NOMO-1 treated with dmso at 0.1 percent for 144 hours (cell line): ENCODE data around the gene FCRL3.

Source experiments
- DNase-seq: peaks from one replicate; lab custom pipeline; 2025; ENCODE audit not compliant: unreplicated experiment; lab: John Stamatoyannopoulos, UW

FCRL3 gene

DNA sequence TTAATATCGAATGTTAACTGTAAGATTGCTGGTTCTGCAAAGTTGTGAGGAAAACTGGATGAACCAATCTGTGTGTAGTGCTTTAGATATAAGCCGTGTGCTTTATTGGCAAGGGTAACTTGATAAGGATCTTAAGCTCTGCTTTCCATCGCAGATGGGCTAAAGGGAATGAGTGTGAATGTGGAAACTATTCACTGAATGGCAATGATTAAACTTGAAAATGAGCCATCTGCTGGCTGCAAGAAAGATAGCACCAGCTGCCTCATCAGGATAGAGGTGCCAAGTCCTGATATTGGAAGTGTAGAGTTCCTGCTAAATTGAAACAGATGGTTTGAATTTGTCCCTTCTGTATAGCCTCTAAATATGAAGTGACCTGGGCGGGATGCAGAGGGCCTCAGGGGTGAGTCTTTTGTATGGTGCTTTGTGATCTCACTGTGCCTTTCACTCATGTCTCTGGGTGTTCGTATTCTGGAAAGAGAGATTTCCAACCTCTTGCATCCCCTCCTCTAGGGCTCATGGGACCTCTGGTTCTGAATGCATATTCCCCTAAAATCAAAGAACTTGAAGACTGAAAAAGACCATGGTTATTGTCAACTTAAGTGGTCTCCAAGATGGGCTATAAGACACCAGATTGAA lies 9.2 kb downstream of the FCRL3 start:
- DNase-seq: no peak

- DNase-seq: no peak
These were observed 17.7 kb downstream of the FCRL3 start for GRCh38 chr1:157682710-157683437.

DNA sequence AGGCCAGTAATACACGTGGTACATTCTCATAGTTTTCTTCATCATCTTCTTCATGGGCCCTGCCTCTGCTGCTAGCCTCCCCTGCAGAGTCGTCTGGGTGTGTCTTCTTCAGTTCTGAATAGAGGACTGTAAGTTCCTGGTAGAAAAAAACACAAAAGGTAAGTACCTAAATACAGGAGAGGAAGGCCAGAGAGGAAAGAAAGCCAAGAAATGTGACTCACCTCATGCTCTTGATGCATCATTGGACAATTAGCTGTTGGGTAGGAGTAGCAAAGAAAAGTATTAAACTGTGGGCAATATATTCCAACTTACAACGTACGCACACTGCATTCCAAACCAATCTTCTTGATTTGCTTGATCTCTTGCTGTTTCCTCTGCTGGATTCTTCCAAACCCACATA lies 21.8 kb downstream of the FCRL3 start:
- DNase-seq: no peak

DNA sequence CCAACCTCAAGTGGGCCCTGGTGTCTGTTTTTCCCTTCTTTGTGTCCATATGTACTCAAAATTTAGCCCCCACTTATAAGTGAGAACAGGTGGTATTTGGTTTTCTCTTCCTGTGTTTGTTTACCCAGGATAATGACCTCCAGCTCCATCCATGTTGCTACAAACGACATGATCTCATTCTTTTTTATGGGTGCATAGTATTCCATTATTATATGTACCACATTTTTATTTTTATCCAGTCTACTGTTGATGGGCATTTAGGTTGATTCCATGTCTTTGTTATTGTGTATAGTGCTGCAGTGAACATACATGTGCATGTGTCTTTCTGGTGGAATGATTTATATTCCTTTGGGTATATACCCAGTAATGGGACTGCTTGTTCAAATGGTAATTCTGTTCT lies 27.6 kb downstream of the FCRL3 start:
- DNase-seq: no peak

DNA sequence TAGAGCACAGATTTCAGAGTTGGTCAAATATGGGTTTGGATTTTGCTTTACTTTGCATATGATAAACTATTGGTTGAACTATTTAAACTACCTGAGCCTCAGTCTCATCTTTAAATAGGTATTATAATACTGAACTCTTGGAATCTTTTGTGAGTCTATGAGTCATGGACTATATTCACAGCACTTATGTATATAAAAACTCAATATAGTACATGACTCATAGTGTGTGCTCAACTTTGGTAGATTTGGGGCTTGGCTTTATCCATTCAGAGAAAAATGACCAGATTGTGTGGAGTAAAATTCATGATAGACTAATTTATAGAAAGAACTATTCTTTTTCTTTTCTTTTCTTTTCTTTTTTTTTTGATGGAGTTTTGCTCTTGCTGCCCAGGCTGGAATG lies 28.7 kb downstream of the FCRL3 start:
- no peak for DNase-seq

- DNase-seq: no peak
These were observed 40.9 kb downstream of the FCRL3 start for GRCh38 chr1:157659576-157660247.

DNA sequence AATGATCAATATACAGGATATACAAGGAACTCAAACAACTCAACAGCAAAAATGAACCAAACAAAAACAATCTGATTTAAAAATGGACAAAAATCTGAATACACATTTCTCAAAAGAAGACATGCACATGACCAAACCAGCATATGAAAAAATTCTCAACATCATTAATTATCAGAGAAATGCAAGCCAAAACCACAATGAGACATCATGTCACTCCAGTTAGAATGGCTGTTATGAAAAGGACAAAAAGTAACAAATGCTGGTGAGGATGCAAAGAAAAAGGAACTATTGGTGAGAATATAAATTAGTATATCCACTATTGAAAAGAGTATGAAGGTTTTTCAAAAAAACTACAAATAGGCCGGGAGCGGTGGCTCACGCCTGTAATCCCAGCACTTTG lies 42.0 kb downstream of the FCRL3 start:
- no peak for DNase-seq

DNA sequence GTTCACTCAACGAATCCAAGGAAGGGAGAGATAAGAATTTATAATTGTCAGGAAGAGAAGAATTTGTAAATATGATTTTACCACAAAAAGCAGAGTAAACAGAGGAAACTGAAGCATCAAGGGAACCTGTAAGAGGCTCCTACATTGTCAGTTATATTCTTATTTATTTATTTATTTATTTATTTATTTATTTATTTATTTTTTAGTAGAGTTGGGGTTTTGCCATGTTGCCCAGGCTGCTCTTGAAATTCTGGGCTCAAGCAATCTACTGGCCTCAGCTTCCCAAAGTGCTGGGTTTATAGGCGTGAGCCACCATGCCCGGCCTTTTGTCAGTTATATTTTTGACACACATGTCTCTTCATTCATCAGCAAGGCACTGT lies 47.1 kb downstream of the FCRL3 start:
- no peak for DNase-seq

GRCh38 chr1:157652859-157653493 lies 47.6 kb downstream of the FCRL3 start:
- peak; percentile 90 for DNase-seq

- no peak for DNase-seq
These were observed 52.3 kb downstream of the FCRL3 start for GRCh38 chr1:157648317-157648716.

GRCh38 chr1:157646144-157646543 lies 54.4 kb downstream of the FCRL3 start:
- no peak for DNase-seq

DNA sequence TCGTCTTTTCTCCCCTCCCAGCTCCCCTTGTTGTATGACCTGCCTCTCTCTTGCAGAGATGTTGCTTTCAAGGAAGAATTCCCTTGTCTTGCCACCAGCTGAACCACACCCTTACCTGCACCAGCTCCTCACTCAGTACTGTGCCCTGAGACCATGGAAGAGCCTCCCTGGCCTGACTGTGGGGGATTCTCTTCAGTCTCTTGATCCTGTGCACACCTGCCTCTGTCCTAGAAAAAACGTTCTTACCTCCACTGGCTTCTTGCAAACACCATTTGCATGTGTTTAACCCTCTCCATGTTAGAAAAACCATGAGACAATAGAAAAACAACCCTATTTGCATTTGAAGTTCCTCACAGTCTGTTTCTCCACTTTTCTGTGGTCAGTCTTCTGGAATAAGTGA lies 59.4 kb downstream of the FCRL3 start:
- no peak for DNase-seq

DNA sequence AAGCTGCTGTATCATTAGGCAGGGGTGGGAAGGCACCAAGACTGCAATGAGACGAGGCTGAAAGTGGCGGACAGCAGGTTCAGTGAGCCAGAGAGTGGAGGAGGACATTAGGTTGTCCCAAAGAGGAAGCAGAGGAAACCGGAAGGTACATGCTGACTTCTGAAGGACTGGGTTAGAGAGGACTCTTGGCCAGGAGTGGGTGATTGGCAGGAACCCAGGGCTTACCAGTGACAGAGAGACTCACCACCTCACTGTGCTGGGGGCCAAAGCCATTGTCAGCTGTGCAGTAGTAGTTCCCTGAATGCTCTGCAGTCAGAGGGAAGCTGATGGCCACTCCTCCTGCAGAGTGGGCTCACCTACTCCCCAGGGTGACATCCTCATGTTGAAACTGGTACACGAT lies 60.8 kb downstream of the FCRL3 start:
- no peak for DNase-seq

DNA sequence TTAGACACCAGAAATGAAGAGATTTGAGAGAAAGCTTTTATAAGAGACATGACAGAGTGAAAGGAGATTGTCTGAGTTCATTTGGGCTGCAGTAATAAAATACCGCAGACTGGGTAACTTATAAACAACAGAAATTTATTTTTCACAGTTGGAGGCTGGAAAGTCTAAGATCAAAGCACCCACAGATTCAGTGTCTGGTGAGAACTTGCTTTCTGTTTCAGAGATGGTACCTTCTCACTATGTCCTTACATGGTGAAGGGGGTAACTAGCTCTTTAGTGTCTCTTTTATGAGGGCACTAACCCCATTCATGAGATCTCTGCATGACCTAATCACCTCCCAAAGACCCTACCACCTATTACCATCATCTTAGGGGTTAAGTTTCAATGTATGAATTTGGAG lies 71.8 kb downstream of the FCRL3 start:
- DNase-seq: no peak
